Measurements from ENCODE around the gene SLC51B.

DNA sequence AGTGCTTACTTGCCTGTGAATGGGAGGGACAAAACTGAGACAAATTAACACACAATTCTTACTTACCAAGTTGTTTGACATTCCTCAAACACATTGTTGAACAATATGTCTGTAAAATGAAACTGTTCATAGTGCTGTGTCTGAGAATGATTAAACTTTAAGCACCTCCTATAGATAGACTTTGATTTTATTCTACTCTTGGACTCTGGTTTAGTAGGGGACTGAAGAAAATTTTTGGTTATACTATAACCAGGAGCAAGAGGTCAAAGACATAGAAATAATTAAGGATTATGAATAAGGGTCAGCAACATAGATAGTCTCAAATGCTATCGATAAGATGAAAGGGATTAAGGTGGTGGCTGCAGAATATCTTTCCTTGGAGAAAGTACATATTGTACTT, 7.9 kb upstream of the SLC51B start:
- TF ChIP-seq POLR2A (IDR thresholded peaks at IDR 0.05; ENCODE audit: low read length) (no peak), GATA1 (IDR thresholded peaks at IDR 0.05; ENCODE audit: low read depth, low read length) (no peak)

Data from erythroblast (primary cell).